WERI-Rb-1 (cell line): ENCODE results near the gene SUPT4H1.
"Not testable (repeated sequence)": the region's sequence is repeated elsewhere in the genome, so short reads cannot be mapped to it uniquely, and the experiment has no call there.

Source experiments
- DNase-seq: peaks from one replicate; pipeline ENCODE4 v3.0.0-alpha.2; 2020
- H3K27ac ChIP-seq: fragments of 250-450 bp; sonication (Bioruptor Pico); 2 replicates; pipeline ENCODE4 v1.5.1; 2020; ENCODE audit warnings: mild to moderate bottlenecking, moderate library complexity
- H3K27me3 ChIP-seq: fragments of 250-450 bp; sonication (Bioruptor Pico); 2 replicates; pipeline ENCODE4 v1.5.1; 2021; ENCODE audit warnings: mild to moderate bottlenecking, low read depth, moderate library complexity; ENCODE audit not compliant: insufficient read depth, severe bottlenecking
- H3K36me3 ChIP-seq: fragments of 250-450 bp; sonication (Bioruptor Pico); 2 replicates; pipeline ENCODE4 v1.5.1; 2020; ENCODE audit warnings: mild to moderate bottlenecking, moderate library complexity
- H3K4me3 ChIP-seq: 2 replicates; pipeline ENCODE4 v1.5.1; 2011; ENCODE audit warnings: low read depth, mild to moderate bottlenecking, control low read depth, low read length
- H3K9me3 ChIP-seq: fragments of 250-450 bp; sonication (Bioruptor Pico); 2 replicates; pipeline ENCODE4 v1.5.1; 2021; ENCODE audit warnings: mild to moderate bottlenecking, moderate library complexity; ENCODE audit not compliant: severe bottlenecking
- TF ChIP-seq, protein P1 (sequence below): IDR thresholded peaks from 2 replicates; pipeline ENCODE4 v1.5.1; 2011; ENCODE audit warnings: low read depth, mild to moderate bottlenecking, control low read depth, inconsistent platforms, low read length

The SUPT4H1 gene

GRCh38 chr17:58351831-58352595 is at the start of gene SUPT4H1:
SUPT4H1 (minus strand) TSS chr17:58352201; CDS start chr17:58352135, 66 bp downstream.
- peak within 1 kb of the TSS; percentile 80 for H3K27ac ChIP-seq
- H3K4me3 ChIP-seq, result peak within 1 kb of the TSS; percentile 92
- TF ChIP-seq, protein P1, sequence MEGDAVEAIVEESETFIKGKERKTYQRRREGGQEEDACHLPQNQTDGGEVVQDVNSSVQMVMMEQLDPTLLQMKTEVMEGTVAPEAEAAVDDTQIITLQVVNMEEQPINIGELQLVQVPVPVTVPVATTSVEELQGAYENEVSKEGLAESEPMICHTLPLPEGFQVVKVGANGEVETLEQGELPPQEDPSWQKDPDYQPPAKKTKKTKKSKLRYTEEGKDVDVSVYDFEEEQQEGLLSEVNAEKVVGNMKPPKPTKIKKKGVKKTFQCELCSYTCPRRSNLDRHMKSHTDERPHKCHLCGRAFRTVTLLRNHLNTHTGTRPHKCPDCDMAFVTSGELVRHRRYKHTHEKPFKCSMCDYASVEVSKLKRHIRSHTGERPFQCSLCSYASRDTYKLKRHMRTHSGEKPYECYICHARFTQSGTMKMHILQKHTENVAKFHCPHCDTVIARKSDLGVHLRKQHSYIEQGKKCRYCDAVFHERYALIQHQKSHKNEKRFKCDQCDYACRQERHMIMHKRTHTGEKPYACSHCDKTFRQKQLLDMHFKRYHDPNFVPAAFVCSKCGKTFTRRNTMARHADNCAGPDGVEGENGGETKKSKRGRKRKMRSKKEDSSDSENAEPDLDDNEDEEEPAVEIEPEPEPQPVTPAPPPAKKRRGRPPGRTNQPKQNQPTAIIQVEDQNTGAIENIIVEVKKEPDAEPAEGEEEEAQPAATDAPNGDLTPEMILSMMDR, result no peak
- peak; percentile 97 for DNase-seq
- no peaks in the 10 kb centered on the region for H3K27me3 ChIP-seq
- H3K9me3 ChIP-seq, result no peaks in the 10 kb centered on the region
- peaks cover 39% of the 10 kb centered on the region for H3K36me3 ChIP-seq

GRCh38 chr17:58401287-58401686 is 49.3 kb upstream of the SUPT4H1 start:
- H3K36me3 ChIP-seq, result no peaks in the 10 kb centered on the region
- no peak overlapping the region for H3K4me3 ChIP-seq
- TF ChIP-seq, protein P1, result no peak
- H3K27me3 ChIP-seq, result no peaks in the 10 kb centered on the region
- no peak overlapping the region for H3K27ac ChIP-seq
- no peak for DNase-seq
- H3K9me3 ChIP-seq, result no peaks in the 10 kb centered on the region

DNA sequence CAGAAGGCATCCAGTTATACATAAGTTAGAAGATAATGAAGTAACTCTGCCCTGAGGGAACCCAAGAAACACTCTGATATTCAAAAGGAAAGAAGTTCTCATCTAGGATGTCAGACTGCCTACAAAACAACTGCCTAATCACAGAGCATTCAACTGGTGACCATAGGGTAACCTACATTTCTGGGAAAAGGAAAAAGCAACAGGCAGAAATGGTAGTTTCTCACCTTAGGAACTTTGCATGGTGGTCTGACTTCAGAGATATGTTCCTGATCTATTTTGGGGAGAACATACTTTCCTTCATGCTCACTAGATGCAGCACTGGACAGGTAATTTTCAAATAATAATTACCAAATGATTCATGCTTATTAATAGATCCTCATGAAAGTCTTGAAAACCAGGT is 48.8 kb upstream of the SUPT4H1 start:
- TF ChIP-seq, protein P1, result no peak
- no peak for DNase-seq
- H3K27ac ChIP-seq, result no peak overlapping the region
- H3K27me3 ChIP-seq, result no peaks in the 10 kb centered on the region
- H3K9me3 ChIP-seq, result no peaks in the 10 kb centered on the region
- no peaks in the 10 kb centered on the region for H3K36me3 ChIP-seq
- H3K4me3 ChIP-seq, result no peak overlapping the region

DNA sequence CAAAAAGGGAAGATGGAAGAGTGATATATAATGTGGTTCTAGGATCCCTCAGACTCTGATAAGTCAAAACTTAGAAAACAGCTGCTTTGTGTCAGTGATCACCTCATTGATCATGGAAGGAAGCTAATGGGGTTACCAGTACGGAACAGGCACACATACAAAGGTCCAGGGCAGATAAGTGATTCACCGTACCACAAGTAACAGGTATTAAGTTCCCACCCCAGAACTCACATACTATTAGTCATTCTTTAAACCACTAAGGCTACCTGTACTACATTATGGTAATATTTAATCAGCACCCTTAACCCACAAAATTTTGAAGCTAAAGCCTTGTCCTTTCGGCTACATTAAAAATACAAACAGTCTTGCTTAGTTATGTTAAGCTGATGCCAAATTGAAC is 48.0 kb upstream of the SUPT4H1 start:
- Histone ChIP-seq H3K27ac (no peak overlapping the region), H3K9me3 (no peaks in the 10 kb centered on the region), H3K27me3 (no peaks in the 10 kb centered on the region), H3K4me3 (no peak overlapping the region), H3K36me3 (no peaks in the 10 kb centered on the region)
- TF ChIP-seq, protein P1, result no peak
- DNase-seq, result no peak

GRCh38 chr17:58398574-58399266 is 46.7 kb upstream of the SUPT4H1 start:
- Histone ChIP-seq H3K4me3 (no peak overlapping the region), H3K9me3 (no peaks in the 10 kb centered on the region), H3K36me3 (no peaks in the 10 kb centered on the region), H3K27me3 (no peaks in the 10 kb centered on the region), H3K27ac (no peak overlapping the region)
- TF ChIP-seq, protein P1, result no peak
- DNase-seq, result no peak

DNA sequence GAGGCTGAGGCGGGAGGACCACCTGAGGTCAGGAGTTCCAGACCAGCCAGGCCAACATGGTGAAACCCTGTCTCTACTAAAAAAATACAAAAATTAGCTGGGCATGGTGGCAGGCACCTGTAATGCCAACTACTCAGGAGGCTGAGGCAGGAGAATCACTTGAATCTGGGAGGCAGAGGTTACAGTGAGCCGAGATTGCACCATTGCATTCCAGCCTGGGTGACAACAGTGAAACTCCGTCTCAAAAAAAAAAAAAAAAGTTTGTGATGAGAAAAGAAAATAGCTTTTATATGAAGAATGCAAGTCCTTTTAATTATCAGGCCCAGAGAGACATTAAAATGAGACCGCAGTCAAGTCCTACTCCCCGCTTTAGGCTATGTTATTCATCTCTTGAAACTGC is 45.4 kb upstream of the SUPT4H1 start:
- not testable (repeated sequence) for H3K27ac ChIP-seq, H3K36me3 ChIP-seq, H3K9me3 ChIP-seq, H3K4me3 ChIP-seq, DNase-seq, H3K27me3 ChIP-seq
